Keratinocyte (primary cell): ENCODE data around the gene TP73. TPM values are rescaled to one million over a fixed set of nuclear protein-coding genes. Genes with fewer than 3 reads are reported as not detected.

Experiments
- DNase-seq: peaks from one replicate; pipeline ENCODE4 v3.0.0-alpha.2; 2011; ENCODE audit warnings: low read depth, missing footprints, low spot score
- FAIRE-seq: peaks from 2 replicates; lab custom pipeline; 2011; peaks lifted over from hg19 to GRCh38; lab: Jason Lieb, UNC
- H2AFZ ChIP-seq: 2 replicates; pipeline ENCODE4 v1.6.0; 2012; ENCODE audit warnings: low read length, control low read depth, inconsistent platforms; ENCODE audit not compliant: control insufficient read depth
- H3K27ac ChIP-seq: 2 replicates; pipeline ENCODE4 v1.5.1; 2011; ENCODE audit warnings: low read length; ENCODE audit not compliant: control insufficient read depth, insufficient read depth
- H3K27me3 ChIP-seq: 3 replicates; pipeline ENCODE4 v1.6.0; 2011; ENCODE audit warnings: low read length; ENCODE audit not compliant: control insufficient read depth, insufficient read depth; ENCODE audit errors: extremely low read depth
- H3K36me3 ChIP-seq, 2 experiments: 2 replicates in 1 of 2; 3 replicates in 1 of 2; pipeline ENCODE4 v1.5.1; 2011; ENCODE audit warnings: low read length in 2 of 2, mild to moderate bottlenecking in 1 of 2; ENCODE audit not compliant: control insufficient read depth in 2 of 2, insufficient read depth in 2 of 2; ENCODE audit errors: extremely low read depth in 1 of 2
- H3K4me1 ChIP-seq: 3 replicates; pipeline ENCODE4 v1.5.1; 2011; ENCODE audit warnings: low read length; ENCODE audit not compliant: control insufficient read depth, insufficient read depth; ENCODE audit errors: extremely low read depth
- H3K4me2 ChIP-seq: 3 replicates; pipeline ENCODE4 v1.6.0; 2011; ENCODE audit warnings: low read depth, low read length; ENCODE audit not compliant: control insufficient read depth, insufficient read depth; ENCODE audit errors: extremely low read depth
- H3K4me3 ChIP-seq, 3 experiments: fragments of 200-600 bp in 1 of 3; sonication (generic) in 1 of 3; 2 replicates in 2 of 3; 3 replicates in 1 of 3; pipeline ENCODE4 v1.5.1; 2011 to 2016; ENCODE audit warnings: low read length in 3 of 3, mild to moderate bottlenecking in 3 of 3, control low read depth in 2 of 3, inconsistent platforms in 1 of 3, low read depth in 1 of 3, mixed read lengths in 1 of 3, mixed run types in 1 of 3, moderate library complexity in 1 of 3; ENCODE audit not compliant: control insufficient read depth in 2 of 3, insufficient read depth in 2 of 3; ENCODE audit errors: extremely low read depth in 1 of 3
- H3K79me2 ChIP-seq: 2 replicates; pipeline ENCODE4 v1.6.0; 2012; ENCODE audit warnings: low read length; ENCODE audit not compliant: control insufficient read depth, insufficient read depth
- H3K9ac ChIP-seq: 3 replicates; pipeline ENCODE4 v1.6.0; 2011; ENCODE audit warnings: low read length; ENCODE audit not compliant: control insufficient read depth, insufficient read depth; ENCODE audit errors: extremely low read depth
- H3K9me1 ChIP-seq: 3 replicates; pipeline ENCODE4 v1.6.0; 2011; ENCODE audit warnings: low read length; ENCODE audit not compliant: control insufficient read depth, insufficient read depth; ENCODE audit errors: extremely low read depth
- H3K9me3 ChIP-seq: 2 replicates; pipeline ENCODE4 v1.5.1; 2012; ENCODE audit warnings: low read depth, low read length; ENCODE audit not compliant: control insufficient read depth
- H4K20me1 ChIP-seq: 3 replicates; pipeline ENCODE4 v1.6.0; 2011; ENCODE audit warnings: low read length; ENCODE audit not compliant: control insufficient read depth, insufficient read depth; ENCODE audit errors: extremely low read depth
- EZH2 ChIP-seq: IDR thresholded peaks from one replicate; pipeline ENCODE4 v1.6.1; 2012; ENCODE audit warnings: inconsistent platforms, mild to moderate bottlenecking, low read length, moderate library complexity
- dilution Hi-C: fragments of 300-500 bp; cut with MboI; formaldehyde crosslinking; loops from one replicate; pipeline ENCODE4 v1.7.0; 2020; ENCODE audit warnings: low sequenced_read_pairs; ENCODE audit not compliant: extremely low pct_ligation_motif_present
- polyA plus RNA-seq, 5 experiments: library from polyadenylated mRNA; depleted of rRNA in 3 of 5; stranded (reverse) in 3 of 5; stranded (forward) in 1 of 5; unstranded in 1 of 5; fragments of >200 nt; gene quantifications; 1 replicate in 1 of 5; 2 replicates in 3 of 5; 3 replicates in 1 of 5; pipeline versions ENCODE4 v1.2.1 to v1.2.3, GENCODE V29; 2011 to 2012; ENCODE audit warnings: missing spikeins in 2 of 5, low read depth in 1 of 5, low replicate concordance in 1 of 5
- TF ChIP-seq, protein P1 (sequence below), 3 experiments: IDR thresholded peaks in 1 of 3; conservative IDR thresholded peaks in 1 of 3; optimal IDR thresholded peaks in 1 of 3; 2 replicates in 2 of 3; 3 replicates in 1 of 3; pipeline versions ENCODE3 to v1.5.1; 2011; ENCODE audit warnings: low read length in 3 of 3, mild to moderate bottlenecking in 3 of 3, moderate library complexity in 2 of 3, control low read depth in 1 of 3, inconsistent platforms in 1 of 3; ENCODE audit not compliant: insufficient read depth in 2 of 3; ENCODE audit errors: extremely low read depth in 1 of 3

TP73 gene
- polyA plus RNA-seq, 1 donor (not counting 4 experiments of a cell fraction or from before 2014, with no cell fraction given) = 0.14 TPM

DNA sequence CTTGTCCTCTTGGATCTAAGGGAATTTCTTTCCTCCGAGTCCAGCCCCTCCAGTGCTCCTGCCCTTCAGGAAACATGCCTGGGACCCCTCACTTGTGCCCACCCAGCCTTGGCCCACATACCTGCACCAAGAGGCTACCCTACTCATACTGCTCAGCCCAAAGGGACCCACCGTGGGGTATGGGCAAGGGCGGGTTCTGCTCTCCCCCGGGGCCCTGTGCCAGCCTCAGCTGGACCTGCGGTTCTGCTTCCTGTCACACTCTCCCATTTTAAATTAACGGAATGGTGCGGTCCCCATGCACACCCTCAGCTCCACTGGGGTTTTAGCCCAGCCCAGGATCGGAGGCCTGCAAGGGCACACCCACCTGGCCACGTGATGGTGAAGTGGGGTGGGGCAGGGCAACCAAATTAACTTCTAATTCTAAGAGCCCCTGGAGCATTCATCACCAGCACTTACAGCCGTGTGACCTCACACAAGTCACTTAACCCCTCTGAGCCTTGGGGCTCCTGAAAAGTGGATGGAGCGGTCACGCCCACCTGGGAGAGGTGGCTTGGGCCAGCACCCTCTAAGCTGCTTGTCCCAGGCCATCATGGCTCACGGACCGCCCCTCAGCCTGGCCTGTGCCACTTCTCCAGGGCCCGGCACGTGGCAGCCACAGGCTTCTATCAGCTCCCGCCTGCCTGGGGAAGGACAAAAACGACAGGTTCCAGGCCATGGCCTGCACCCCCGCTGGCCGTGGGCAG is 28.3 kb downstream of the TP73 start:
- DNase-seq = no peak
- H3K4me1 ChIP-seq = peaks cover 24% of the 10 kb centered on the region
- FAIRE-seq = no peak

DNA sequence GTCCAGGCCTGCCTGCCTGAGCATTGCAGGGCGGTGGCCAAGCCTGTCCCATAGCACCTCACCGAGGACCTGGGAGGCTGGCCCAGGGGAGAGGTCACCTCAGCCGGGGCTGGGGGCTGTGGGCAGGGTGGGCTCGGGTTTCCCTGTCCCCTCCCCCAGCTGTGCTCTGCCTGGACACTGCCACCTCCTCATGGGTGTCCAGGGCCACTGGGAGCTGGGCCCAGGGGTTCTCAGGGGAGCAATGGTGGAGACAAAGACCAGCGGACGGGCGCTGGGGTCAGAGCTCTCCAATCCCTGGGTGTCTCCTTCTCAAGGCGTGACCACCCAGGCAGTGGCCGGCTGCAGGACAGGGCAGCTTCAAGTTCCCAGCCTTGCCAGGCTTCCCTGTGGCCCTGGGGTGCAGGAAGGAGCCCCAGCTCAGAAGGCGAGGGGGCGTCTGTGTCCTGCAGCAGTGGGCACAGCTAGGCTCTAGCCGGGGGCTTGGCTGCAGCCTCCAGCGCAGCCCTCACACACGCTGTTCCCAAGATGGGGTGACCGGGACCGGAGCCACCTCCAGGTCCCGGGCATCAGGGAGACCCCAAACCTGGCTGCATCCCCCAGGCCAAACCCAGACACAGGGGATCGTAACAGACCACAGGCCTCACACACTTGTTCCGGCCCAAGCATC is 29.0 kb downstream of the TP73 start:
- peaks cover 2% of the 10 kb centered on the region for H3K9me1 ChIP-seq
- H3K4me3 ChIP-seq = no peak overlapping the region
- H3K9ac ChIP-seq = no peak overlapping the region
- no peak for FAIRE-seq
- H3K4me2 ChIP-seq = no peak overlapping the region
- H4K20me1 ChIP-seq = no peaks in the 10 kb centered on the region
- H3K79me2 ChIP-seq = no peaks in the 10 kb centered on the region
- H3K27me3 ChIP-seq = peaks cover 4% of the 10 kb centered on the region
- no peaks in the 10 kb centered on the region for H3K36me3 ChIP-seq
- no peak overlapping the region for H3K27ac ChIP-seq
- TF ChIP-seq EZH2 = no peak
- TF ChIP-seq, protein P1, sequence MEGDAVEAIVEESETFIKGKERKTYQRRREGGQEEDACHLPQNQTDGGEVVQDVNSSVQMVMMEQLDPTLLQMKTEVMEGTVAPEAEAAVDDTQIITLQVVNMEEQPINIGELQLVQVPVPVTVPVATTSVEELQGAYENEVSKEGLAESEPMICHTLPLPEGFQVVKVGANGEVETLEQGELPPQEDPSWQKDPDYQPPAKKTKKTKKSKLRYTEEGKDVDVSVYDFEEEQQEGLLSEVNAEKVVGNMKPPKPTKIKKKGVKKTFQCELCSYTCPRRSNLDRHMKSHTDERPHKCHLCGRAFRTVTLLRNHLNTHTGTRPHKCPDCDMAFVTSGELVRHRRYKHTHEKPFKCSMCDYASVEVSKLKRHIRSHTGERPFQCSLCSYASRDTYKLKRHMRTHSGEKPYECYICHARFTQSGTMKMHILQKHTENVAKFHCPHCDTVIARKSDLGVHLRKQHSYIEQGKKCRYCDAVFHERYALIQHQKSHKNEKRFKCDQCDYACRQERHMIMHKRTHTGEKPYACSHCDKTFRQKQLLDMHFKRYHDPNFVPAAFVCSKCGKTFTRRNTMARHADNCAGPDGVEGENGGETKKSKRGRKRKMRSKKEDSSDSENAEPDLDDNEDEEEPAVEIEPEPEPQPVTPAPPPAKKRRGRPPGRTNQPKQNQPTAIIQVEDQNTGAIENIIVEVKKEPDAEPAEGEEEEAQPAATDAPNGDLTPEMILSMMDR (optimal IDR thresholded peaks at IDR 0.05 in 1 of 3, IDR thresholded peaks at IDR 0.05 in 1 of 3, conservative IDR thresholded peaks at IDR 0.05 in 1 of 3; ENCODE audit: extremely low read depth in 1 of 3, insufficient read depth in 2 of 3, low read length in 3 of 3) = no peak
- no peak overlapping the region for H2AFZ ChIP-seq
- dilution Hi-C loops = no loop called here
- peaks cover 24% of the 10 kb centered on the region for H3K4me1 ChIP-seq
- no peaks in the 10 kb centered on the region for H3K9me3 ChIP-seq
- no peak for DNase-seq

More for the DNA sequence above, 28.3 kb downstream of the TP73 start:
- no peaks in the 10 kb centered on the region for H3K79me2 ChIP-seq
- H3K27ac ChIP-seq = no peak overlapping the region
- H3K36me3 ChIP-seq = no peaks in the 10 kb centered on the region
- no peaks in the 10 kb centered on the region for H4K20me1 ChIP-seq
- no peak overlapping the region for H3K4me2 ChIP-seq
- H2AFZ ChIP-seq = no peak overlapping the region
- H3K27me3 ChIP-seq = peaks cover 4% of the 10 kb centered on the region
- H3K9me3 ChIP-seq = no peaks in the 10 kb centered on the region
- dilution Hi-C loops = no loop called here
- no peak for TF ChIP-seq EZH2
- TF ChIP-seq, protein P1 (optimal IDR thresholded peaks at IDR 0.05 in 1 of 3, IDR thresholded peaks at IDR 0.05 in 1 of 3, conservative IDR thresholded peaks at IDR 0.05 in 1 of 3; ENCODE audit: extremely low read depth in 1 of 3, insufficient read depth in 2 of 3, low read length in 3 of 3) = no peak
- H3K9ac ChIP-seq = no peak overlapping the region
- peaks cover 2% of the 10 kb centered on the region for H3K9me1 ChIP-seq
- H3K4me3 ChIP-seq = no peak overlapping the region
